B cell (primary cell): Measurements from ENCODE around the gene ZSWIM7. TPM values are rescaled to one million over a fixed set of nuclear protein-coding genes. Genes with fewer than 3 reads are reported as not detected.

Experiments
- ATAC-seq: fragments of 200-7000 bp; cut with Tn5 transposase; one replicate; pipeline ENCODE4 v1.10.0; 2021; ENCODE audit warnings: low read depth, mild to moderate bottlenecking, moderate number of reproducible peaks, moderate library complexity
- CTCF ChIA-PET: fragments of 350-600 bp; sonication (Branson Sonifier 250); formaldehyde crosslinking; loops from one replicate; lab custom pipeline; 2021; ENCODE audit warnings: antibody characterized with exemption, inconsistent platforms; lab: Charles Lee
- POLR2A ChIA-PET: fragments of 350-600 bp; sonication (Branson Sonifier 250); formaldehyde crosslinking; loops from one replicate; lab custom pipeline; 2021; ENCODE audit warnings: antibody characterized with exemption; lab: Charles Lee
- DNase-seq: peaks from one replicate; pipeline ENCODE4 v3.0.0; 2013
- H2AFZ ChIP-seq: 2 replicates; pipeline ENCODE4 v1.6.1; 2012; ENCODE audit warnings: mild to moderate bottlenecking, low read depth, low read length; ENCODE audit not compliant: insufficient read depth, poor library complexity, severe bottlenecking
- H3K27ac ChIP-seq, 2 donors: 1 replicate in 1 of 2; 2 replicates in 1 of 2; pipeline ENCODE4 v1.5.1; 2012 to 2013; ENCODE audit warnings: low read length in 2 of 2, mild to moderate bottlenecking in 2 of 2, moderate library complexity in 1 of 2
- H3K27me3 ChIP-seq, 4 experiments: fragments of 200-600 bp in 1 of 4; sonication (generic) in 1 of 4; replicated peaks in 1 of 4; 1 replicate in 2 of 4; 2 replicates in 2 of 4; pipeline versions ENCODE4 v1.6.1 to v1.7.0; 2013 to 2016; ENCODE audit warnings: low read length in 3 of 4, mild to moderate bottlenecking in 2 of 4, mixed read lengths in 1 of 4, moderate library complexity in 1 of 4; ENCODE audit not compliant: insufficient read depth in 4 of 4, control insufficient read depth in 3 of 4; ENCODE audit errors: control extremely low read depth in 1 of 4
- H3K36me3 ChIP-seq, 2 experiments: replicated peaks in 1 of 2; 1 replicate in 1 of 2; 2 replicates in 1 of 2; pipeline versions ENCODE4 v1.6.1 to v1.7.1; 2013; ENCODE audit warnings: low read length in 1 of 2; ENCODE audit not compliant: insufficient read depth in 2 of 2, control insufficient read depth in 1 of 2; ENCODE audit errors: control extremely low read depth in 1 of 2, extremely low read depth in 1 of 2
- H3K4me1 ChIP-seq, 2 donors: fragments of 200-600 bp in 1 of 2; sonication (generic) in 1 of 2; 1 replicate in 1 of 2; 2 replicates in 1 of 2; pipeline versions ENCODE4 v1.5.1 to v1.6.1; 2013 to 2017; ENCODE audit warnings: low read length in 2 of 2; ENCODE audit not compliant: control insufficient read depth in 2 of 2, insufficient read depth in 2 of 2
- H3K4me2 ChIP-seq: replicated peaks from 2 replicates; pipeline ENCODE3; 2012; ENCODE audit warnings: mild to moderate bottlenecking, low read depth, low read length; ENCODE audit not compliant: poor library complexity, severe bottlenecking
- H3K4me3 ChIP-seq, 5 experiments: fragments of 200-600 bp in 1 of 5; sonication (generic) in 1 of 5; 1 replicate in 3 of 5; 2 replicates in 2 of 5; pipeline versions ENCODE4 v1.5.1 to v1.7.0; 2011 to 2016; ENCODE audit warnings: low read length in 4 of 5, mild to moderate bottlenecking in 4 of 5, low read depth in 2 of 5, control low read depth in 1 of 5, moderate library complexity in 1 of 5; ENCODE audit not compliant: insufficient read depth in 1 of 5; ENCODE audit errors: control extremely low read depth in 1 of 5, extremely low read depth in 1 of 5
- H3K79me2 ChIP-seq: fragments of 200-600 bp; sonication (generic); one replicate; pipeline ENCODE4 v1.6.0; 2016; ENCODE audit warnings: low read length; ENCODE audit not compliant: control insufficient read depth, insufficient read depth
- H3K9ac ChIP-seq: fragments of 200-600 bp; sonication (generic); 2 replicates; pipeline ENCODE4 v1.6.1; 2017; ENCODE audit warnings: mild to moderate bottlenecking, low read length, moderate library complexity
- H3K9me3 ChIP-seq, 3 donors: one replicate each; pipeline versions ENCODE4 v1.6.1 to v1.7.1; 2013; ENCODE audit warnings: low read length in 2 of 3; ENCODE audit not compliant: control insufficient read depth in 2 of 3, insufficient read depth in 1 of 3; ENCODE audit errors: control extremely low read depth in 1 of 3
- H4K20me1 ChIP-seq: 2 replicates; pipeline ENCODE4 v1.6.0; 2012; ENCODE audit warnings: mild to moderate bottlenecking, low read length; ENCODE audit not compliant: insufficient read depth, control insufficient read depth, poor library complexity, severe bottlenecking
- H3K27ac Mint-ChIP-seq: one replicate; pipeline ENCODE4 v1.8.0; 2021; ENCODE audit warnings: mixed read lengths
- H3K27me3 Mint-ChIP-seq: one replicate; pipeline ENCODE4 v1.8.0; 2021; ENCODE audit warnings: mixed read lengths
- H3K4me1 Mint-ChIP-seq: one replicate; pipeline ENCODE4 v1.8.0; 2021; ENCODE audit warnings: mixed read lengths
- H3K4me3 Mint-ChIP-seq: one replicate; pipeline ENCODE4 v1.8.0; 2021; ENCODE audit warnings: mixed read lengths
- H3K9me3 Mint-ChIP-seq: one replicate; pipeline ENCODE4 v1.8.0; 2022; ENCODE audit warnings: mixed read lengths; ENCODE audit not compliant: insufficient read depth
- CTCF ChIP-seq: fragments of 200-600 bp; IDR thresholded peaks from one replicate; pipeline ENCODE4 v1.8.0; 2022; ENCODE audit warnings: antibody characterized with exemption, mild to moderate bottlenecking
- EZH2 ChIP-seq: IDR thresholded peaks from 2 replicates; pipeline ENCODE4 v1.6.1; 2012; ENCODE audit warnings: borderline replicate concordance, low read depth, mild to moderate bottlenecking, moderate library complexity, low read length; ENCODE audit not compliant: insufficient read depth, poor library complexity, severe bottlenecking
- WGBS: methylation state at CpG from one replicate; pipeline ENCODE4 v1.1.5; 2013; ENCODE audit warnings: missing lambda C conversion rate; ENCODE audit not compliant: insufficient coverage; 5-methylcytosine and 5-hydroxymethylcytosine counted together
- intact Hi-C: fragments of 100-400 bp; cut with micrococcal nuclease; formaldehyde crosslinking; loops from one replicate; pipeline ENCODE4 v1.10.0; 2022
- polyA plus RNA-seq: library from polyadenylated mRNA; depleted of rRNA; stranded (reverse); fragments of >200 nt; gene quantifications from 2 replicates; pipeline ENCODE4 v1.2.3, GENCODE V29; 2012
- total RNA-seq, 2 donors: library from RNA; stranded (reverse); fragments of 120-200 nt in 1 of 2; gene quantifications; 1 replicate in 1 of 2; 2 replicates in 1 of 2; pipeline versions ENCODE4 v1.2.3 to v1.2.4, GENCODE V29; 2013 to 2022

ZSWIM7 gene
- total and polyA plus RNA-seq, 2 donors (not counting 1 experiment from before 2014, with no cell fraction given), result 25.1 to 39.3 TPM

- Histone ChIP-seq H3K27me3 (no peaks in the 10 kb centered on the region), H3K36me3 (peaks cover 18 to 55% of the 10 kb centered on the region in 2 experiments), H3K9ac (no peak overlapping the region), H4K20me1 (no peaks in the 10 kb centered on the region), H3K27ac (no peak overlapping the region), H3K4me3 (no peak overlapping the region), H2AFZ (no peak overlapping the region), H3K79me2 (peaks cover 3% of the 10 kb centered on the region), H3K4me2 (no peak overlapping the region), H3K9me3 (no peaks in the 10 kb centered on the region), H3K4me1 (no peaks in the 10 kb centered on the region)
- no peaks in the 10 kb centered on the region for H3K27me3 Mint-ChIP-seq
- no peak for TF ChIP-seq EZH2
- no peak for TF ChIP-seq CTCF
- H3K27ac Mint-ChIP-seq, result no peak overlapping the region
- no CpG with 5 or more reads among the region's 4 CpGs for WGBS
- CTCF ChIA-PET, result no interaction called here
- DNase-seq, result no peak
- H3K9me3 Mint-ChIP-seq, result no peaks in the 10 kb centered on the region
- POLR2A ChIA-PET, result no interaction called here
- intact Hi-C loops, result no loop called here
- no peak for ATAC-seq
- H3K4me3 Mint-ChIP-seq, result no peak overlapping the region
- peaks cover 12% of the 10 kb centered on the region for H3K4me1 Mint-ChIP-seq
These were observed 24.4 kb upstream of the ZSWIM7 start for GRCh38 chr17:16023881-16024280.

- peaks cover 8 to 36% of the 10 kb centered on the region in 2 experiments for H3K36me3 ChIP-seq
- no peaks in the 10 kb centered on the region for H3K9me3 Mint-ChIP-seq
- H3K79me2 ChIP-seq, result peaks cover 10% of the 10 kb centered on the region
- no peaks in the 10 kb centered on the region for H3K27me3 ChIP-seq
- H4K20me1 ChIP-seq, result no peaks in the 10 kb centered on the region
- H3K27ac ChIP-seq, result no peak overlapping the region
- H3K27ac Mint-ChIP-seq, result no peak overlapping the region
- no peaks in the 10 kb centered on the region for H3K27me3 Mint-ChIP-seq
- H2AFZ ChIP-seq, result no peak overlapping the region
- ChIA-PET CTCF (no interaction called here), POLR2A (no interaction called here)
- intact Hi-C loops, result no loop called here
- no peaks in the 10 kb centered on the region for H3K4me1 Mint-ChIP-seq
- DNase-seq (no peak), ATAC-seq (no peak)
- no peaks in the 10 kb centered on the region for H3K9me3 ChIP-seq
- no peak overlapping the region for H3K4me3 Mint-ChIP-seq
- H3K4me3 ChIP-seq, result no peak overlapping the region
- H3K9ac ChIP-seq, result no peak overlapping the region
- WGBS, result no CpG with 5 or more reads among the region's 1 CpG
- no peak overlapping the region for H3K4me2 ChIP-seq
- TF ChIP-seq CTCF (no peak), EZH2 (no peak)
- H3K4me1 ChIP-seq, result no peaks in the 10 kb centered on the region
These were observed 19.8 kb upstream of the ZSWIM7 start for GRCh38 chr17:16019347-16019746.
